Loucy (cell line): ENCODE results near the gene GRAP.

Experiments used
- EZH2phosphoT487 ChIP-seq: fragments of 200-600 bp; IDR thresholded peaks from 2 replicates; pipeline ENCODE4 v1.6.1; 2018; ENCODE audit warnings: antibody characterized with exemption, mild to moderate bottlenecking, moderate library complexity, borderline replicate concordance
- TF ChIP-seq, protein P1 (sequence below): fragments of 200-600 bp; sonication (generic); conservative IDR thresholded peaks from 2 replicates; pipeline ENCODE4 v1.5.1; 2014; ENCODE audit warnings: mild to moderate bottlenecking, antibody characterized with exemption, low read length

DNA sequence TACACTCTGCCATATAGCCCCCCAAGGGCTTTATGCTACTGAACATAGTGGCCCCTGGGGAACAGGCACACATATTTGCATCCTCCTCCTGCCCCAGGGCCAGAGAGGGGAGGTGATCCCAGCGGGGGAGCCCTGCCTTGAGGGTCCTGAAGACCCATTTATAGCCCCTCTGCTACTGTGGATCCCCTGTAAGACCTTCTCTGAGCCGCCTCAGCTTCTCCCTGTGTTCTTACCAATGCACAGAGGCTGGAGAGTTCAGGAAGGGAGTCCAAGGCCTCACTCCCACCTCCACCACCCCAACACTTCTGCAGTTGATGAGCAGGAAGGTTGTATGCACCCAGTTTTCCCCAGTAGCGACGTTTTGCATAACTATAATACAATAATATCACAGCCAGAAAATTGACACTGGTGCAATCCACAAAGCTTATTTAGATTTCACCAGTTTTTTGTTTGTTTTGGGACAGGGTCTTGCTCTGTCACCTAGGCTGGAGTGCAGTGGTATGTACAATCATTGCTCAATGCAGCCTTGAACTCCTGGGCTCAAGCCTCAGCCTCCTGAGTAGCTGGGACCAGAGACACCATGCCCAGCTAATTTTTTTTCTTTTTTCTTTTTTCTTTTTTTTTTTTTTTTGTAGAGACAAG lies 40.8 kb downstream of the GRAP start:
- TF ChIP-seq, protein P1, sequence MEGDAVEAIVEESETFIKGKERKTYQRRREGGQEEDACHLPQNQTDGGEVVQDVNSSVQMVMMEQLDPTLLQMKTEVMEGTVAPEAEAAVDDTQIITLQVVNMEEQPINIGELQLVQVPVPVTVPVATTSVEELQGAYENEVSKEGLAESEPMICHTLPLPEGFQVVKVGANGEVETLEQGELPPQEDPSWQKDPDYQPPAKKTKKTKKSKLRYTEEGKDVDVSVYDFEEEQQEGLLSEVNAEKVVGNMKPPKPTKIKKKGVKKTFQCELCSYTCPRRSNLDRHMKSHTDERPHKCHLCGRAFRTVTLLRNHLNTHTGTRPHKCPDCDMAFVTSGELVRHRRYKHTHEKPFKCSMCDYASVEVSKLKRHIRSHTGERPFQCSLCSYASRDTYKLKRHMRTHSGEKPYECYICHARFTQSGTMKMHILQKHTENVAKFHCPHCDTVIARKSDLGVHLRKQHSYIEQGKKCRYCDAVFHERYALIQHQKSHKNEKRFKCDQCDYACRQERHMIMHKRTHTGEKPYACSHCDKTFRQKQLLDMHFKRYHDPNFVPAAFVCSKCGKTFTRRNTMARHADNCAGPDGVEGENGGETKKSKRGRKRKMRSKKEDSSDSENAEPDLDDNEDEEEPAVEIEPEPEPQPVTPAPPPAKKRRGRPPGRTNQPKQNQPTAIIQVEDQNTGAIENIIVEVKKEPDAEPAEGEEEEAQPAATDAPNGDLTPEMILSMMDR: no peak
- no peak for TF ChIP-seq EZH2phosphoT487
